Right kidney (tissue), 1 donor: ENCODE measurements around the gene RDH13.
"Not testable (repeated sequence)": the region's sequence is repeated elsewhere in the genome, so short reads cannot be mapped to it uniquely, and the experiment has no call there.

ENCODE experiments used
- DNase-seq: peaks from one replicate; pipeline ENCODE4 v3.0.0-alpha.2; 2016

Gene RDH13

GRCh38 chr19:55016017-55016416 lies 46.9 kb downstream of the RDH13 start:
- no peak for DNase-seq

DNA sequence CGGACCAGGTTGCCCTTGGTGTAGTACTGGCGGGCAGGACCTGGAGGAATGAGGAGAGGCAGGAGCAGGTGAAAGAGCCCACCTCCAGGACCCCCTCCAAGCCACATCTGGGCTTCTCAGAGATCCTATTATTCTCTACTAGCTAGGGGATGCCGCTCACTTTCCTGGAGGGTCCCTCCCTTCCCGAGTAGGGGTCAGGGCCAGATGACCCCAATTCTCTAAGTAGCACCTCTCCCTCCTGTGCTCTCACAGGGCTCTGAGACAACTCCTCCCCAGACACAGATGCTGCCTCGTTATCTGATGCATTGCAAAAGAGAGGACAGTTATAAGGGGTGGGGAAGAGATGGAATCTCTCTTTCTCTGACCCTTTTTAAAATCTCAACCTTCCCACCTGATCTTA lies 47.8 kb downstream of the RDH13 start:
- no peak for DNase-seq

DNA sequence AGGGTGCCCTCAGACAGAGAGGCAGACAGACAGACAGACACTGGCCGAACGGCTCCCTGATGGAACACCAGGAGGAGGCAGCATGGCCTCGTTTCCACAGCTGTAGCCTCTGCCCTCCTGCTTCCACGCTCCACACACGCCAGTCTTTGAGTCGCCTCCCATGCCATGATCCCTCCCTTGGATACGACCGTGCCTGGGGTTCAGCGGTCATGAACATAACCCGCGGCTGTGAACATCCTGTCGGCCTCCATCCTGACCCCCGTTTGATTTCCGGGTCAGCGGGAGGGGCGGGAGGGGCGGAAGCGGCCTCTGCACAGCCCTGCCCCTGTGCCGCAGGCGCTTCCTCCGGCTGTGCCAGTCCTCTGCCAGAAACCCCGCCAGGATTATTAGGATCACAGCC lies 48.2 kb downstream of the RDH13 start:
- DNase-seq, result no peak

DNA sequence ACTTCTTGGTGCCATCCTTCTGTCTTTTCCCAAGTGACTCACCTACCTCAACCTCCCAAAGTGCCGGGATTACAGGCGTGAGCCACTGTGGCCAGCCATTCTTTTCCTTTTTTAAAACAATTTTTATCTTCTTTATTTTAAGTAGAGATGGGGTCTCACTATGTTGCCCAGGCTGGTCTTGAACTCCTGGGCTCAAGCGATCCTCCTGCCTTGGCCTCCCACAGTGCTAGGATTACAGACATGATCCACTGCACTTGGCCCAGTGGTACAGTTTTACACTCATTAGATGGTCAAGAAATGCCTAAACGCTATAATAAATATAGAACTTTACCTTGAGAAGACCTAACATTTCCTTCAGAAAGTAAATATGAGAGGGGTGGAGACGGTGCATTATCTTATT lies 49.4 kb downstream of the RDH13 start:
- no peak for DNase-seq

GRCh38 chr19:55012306-55012705 lies 50.6 kb downstream of the RDH13 start:
- no peak for DNase-seq

DNA sequence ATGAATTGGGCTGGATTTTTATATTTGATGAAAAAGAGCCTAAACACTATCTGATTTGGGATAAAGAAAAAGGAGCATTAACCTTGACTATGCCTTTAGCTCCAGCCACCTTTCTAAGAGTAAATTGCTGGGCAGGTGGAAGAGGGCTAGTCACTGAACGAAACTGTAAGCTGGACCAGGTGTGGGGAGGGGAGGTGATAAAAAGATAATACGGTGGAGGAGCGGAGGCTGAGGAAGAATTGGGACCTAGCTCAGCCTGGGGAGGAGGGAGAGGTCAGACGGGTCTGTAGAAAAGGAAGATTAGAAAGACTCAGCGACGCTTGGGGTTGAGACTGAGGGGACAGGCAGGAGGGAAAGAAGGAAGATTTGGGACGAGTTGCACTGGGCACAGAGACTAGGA lies 52.4 kb downstream of the RDH13 start:
- DNase-seq, result not testable (repeated sequence)

GRCh38 chr19:55008781-55009180 lies 54.2 kb downstream of the RDH13 start:
- DNase-seq, result not testable (repeated sequence)

GRCh38 chr19:55008189-55008588 lies 54.8 kb downstream of the RDH13 start:
- not testable (repeated sequence) for DNase-seq

DNA sequence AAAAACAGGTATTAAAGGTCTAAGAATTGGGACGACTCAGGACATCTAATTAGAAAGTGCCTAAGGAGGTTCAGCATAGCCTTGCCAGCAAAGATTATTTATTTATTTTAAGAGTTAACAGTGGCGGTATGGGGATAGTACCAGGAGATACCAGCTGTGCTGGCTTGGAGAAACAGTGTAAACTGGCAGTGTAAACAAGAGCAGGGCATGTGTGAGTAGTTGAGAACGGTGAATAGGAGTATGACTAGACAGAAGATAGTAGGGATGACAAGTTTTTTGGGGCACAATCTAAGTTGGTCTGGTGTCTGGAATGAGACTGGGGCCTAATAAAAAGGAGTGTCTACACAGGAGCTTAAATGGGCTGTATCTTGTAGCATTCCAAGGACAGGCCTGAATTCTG lies 55.4 kb downstream of the RDH13 start:
- not testable (repeated sequence) for DNase-seq

- DNase-seq, result not testable (repeated sequence)
These were observed 56.2 kb downstream of the RDH13 start for GRCh38 chr19:55006795-55007194.

DNA sequence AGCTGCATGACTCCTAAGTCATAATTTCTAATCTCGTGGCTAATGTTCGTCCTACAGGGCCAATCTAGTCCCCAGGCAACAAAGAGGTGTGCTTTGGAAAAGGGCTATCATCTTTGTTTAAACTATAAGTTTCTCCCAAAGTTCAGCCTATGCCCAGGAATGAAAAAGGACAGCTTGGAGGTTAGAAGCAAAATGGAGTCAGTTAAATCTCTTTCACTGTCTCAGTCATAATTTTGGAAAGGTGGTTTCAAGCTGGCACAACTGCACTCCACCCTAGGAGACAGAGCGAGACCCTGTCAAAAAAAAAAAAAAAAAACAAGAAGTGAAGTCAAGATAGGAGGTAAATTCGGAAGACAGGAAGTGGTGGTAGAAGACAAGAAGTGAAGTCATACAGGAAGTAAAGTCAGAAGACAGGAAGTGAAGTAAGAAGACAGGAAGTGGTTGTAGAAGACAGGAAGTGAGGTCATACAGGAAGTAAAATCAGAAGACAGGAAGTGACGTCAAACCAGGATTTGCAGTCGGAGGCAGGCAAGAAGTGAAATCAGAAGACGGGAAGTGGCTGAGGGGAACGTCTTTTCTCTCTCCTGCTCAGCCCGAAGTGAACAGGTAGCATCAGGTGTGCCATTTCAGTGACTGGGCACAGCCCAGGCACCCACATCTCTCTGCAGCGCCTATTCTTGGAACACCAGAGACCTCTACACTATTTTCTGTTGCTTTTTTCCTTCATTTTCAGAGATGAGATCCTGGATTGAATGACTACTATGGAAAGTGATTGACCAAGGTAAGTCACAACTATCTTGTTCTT lies 57.1 kb downstream of the RDH13 start:
- DNase-seq, result peak; percentile 13

DNA sequence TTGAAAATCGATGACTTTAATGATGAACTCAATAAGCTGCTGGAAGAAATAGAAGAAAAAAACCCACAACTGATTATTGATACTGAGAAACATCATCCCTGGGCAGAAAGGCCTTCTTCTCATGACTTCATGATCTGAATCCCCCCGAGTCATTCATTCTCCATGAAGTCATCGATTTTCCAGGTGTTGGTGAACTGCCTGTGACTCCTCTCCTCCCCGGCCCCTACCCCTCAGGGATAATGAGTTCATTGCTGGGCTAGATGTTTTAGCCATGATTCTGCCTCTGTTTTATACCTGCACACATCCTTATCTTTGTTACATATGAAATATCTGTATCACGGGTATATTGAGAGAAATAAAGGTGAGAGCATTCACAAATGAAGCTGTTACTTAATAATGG lies 62.2 kb downstream of the RDH13 start:
- no peak for DNase-seq

DNA sequence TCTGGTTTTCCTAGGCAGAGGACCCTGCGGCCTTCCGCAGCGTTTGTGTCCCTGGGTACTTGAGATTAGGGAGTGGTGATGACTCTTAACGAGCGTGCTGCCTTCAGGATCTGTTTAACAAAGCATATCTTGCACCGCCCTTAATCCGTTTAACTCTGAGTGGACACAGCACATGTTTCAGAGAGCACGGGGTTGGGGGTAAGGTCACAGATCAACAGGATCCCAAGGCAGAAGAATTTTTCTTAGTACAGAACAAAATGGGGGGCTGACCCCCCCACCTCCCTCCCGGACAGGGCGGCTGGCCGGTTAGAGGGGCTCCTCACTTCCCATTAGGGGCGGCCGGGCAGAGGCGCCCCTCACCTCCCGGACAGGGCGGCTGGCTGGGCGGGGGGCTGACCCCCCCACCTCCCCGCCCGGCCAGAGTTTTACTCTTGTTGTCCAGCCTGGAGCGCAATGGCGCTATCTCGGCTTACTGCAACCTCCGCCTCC lies 64.2 kb downstream of the RDH13 start:
- DNase-seq, result not testable (repeated sequence)

DNA sequence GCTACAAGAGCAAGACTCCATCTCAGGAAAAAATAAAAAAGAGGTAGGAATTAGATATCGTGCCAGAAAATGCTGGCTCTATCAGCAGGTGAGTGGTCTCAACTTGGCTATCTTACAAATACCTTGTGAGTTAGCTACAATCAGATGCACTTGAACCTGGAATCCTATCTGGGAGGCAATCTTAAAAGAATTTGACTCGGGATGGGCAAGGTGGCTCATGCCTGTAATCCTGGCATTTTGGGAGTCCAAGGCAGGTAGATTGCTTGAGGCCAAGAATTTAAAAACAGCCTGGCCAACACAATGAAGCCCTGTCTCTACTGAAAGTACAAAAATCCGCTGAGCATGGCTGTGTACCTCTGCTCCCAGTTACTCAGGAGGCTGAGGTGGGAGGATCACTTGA lies 67.4 kb downstream of the RDH13 start:
- DNase-seq, result no peak
